IMR-90 (cell line): ENCODE data around the gene MITD1. TPM values are rescaled to one million over a fixed set of nuclear protein-coding genes. Genes with fewer than 3 reads are reported as not detected.

ENCODE experiments used
- ATAC-seq: fragments of 200-7000 bp; cut with Tn5 transposase; 2 replicates; pipeline ENCODE4 v1.9.1; 2020; ENCODE audit warnings: low read depth, mild to moderate bottlenecking, moderate library complexity
- BruUV-seq: library from RNA; stranded (reverse); fragments of 400-500 nt; replicated peaks from 2 replicates; lab custom pipeline; 2021; lab: Mats Ljungman, UMichigan
- CTCF ChIA-PET: fragments of 300-600 bp; formaldehyde crosslinking; extraction: SDS; loops from one replicate; lab custom pipeline; 2021; ENCODE audit warnings: antibody characterized with exemption; lab: Yijun Ruan, JAX
- POLR2A ChIA-PET: fragments of 300-600 bp; sonication (Branson Sonifier 250); formaldehyde crosslinking; loops from one replicate; lab custom pipeline; 2022; ENCODE audit warnings: antibody characterized with exemption; ENCODE audit not compliant: unreplicated experiment; lab: Charles Lee
- DNase-seq: peaks from one replicate; pipeline ENCODE4 v3.0.0; 2013
- H2AFZ ChIP-seq: replicated peaks from 2 replicates; pipeline ENCODE3; 2013; ENCODE audit warnings: low read length, mild to moderate bottlenecking; ENCODE audit not compliant: poor library complexity
- H2AK5ac ChIP-seq: 2 replicates; pipeline ENCODE4 v1.6.1; 2013; ENCODE audit warnings: low read depth, low read length, inconsistent platforms
- H2AK9ac ChIP-seq: replicated peaks from 2 replicates; pipeline ENCODE3; 2013; ENCODE audit warnings: mild to moderate bottlenecking, low read depth, low read length, moderate library complexity; ENCODE audit not compliant: poor library complexity
- H2BK120ac ChIP-seq: 2 replicates; pipeline ENCODE4 v1.6.1; 2013; ENCODE audit warnings: low read depth, low read length, inconsistent platforms
- H2BK15ac ChIP-seq: 3 replicates; pipeline ENCODE4 v1.6.1; 2013; ENCODE audit warnings: low read depth, low read length, inconsistent platforms
- H2BK20ac ChIP-seq: 2 replicates; pipeline ENCODE4 v1.6.1; 2013; ENCODE audit warnings: low read depth, mild to moderate bottlenecking, inconsistent platforms, low read length, moderate library complexity
- H2BK5ac ChIP-seq: 2 replicates; pipeline ENCODE4 v1.6.1; 2013; ENCODE audit warnings: mild to moderate bottlenecking, low read depth, low read length, inconsistent platforms; ENCODE audit not compliant: poor library complexity, severe bottlenecking
- H3K14ac ChIP-seq: replicated peaks from 2 replicates; pipeline ENCODE4 v1.6.1; 2013; ENCODE audit warnings: low read depth, low read length, inconsistent platforms
- H3K18ac ChIP-seq: 2 replicates; pipeline ENCODE4 v1.6.1; 2013; ENCODE audit warnings: low read depth, low read length, control low read depth
- H3K23ac ChIP-seq: 2 replicates; pipeline ENCODE4 v1.6.1; 2013; ENCODE audit warnings: low read depth, low read length, inconsistent platforms
- H3K27ac ChIP-seq: 2 replicates; pipeline ENCODE4 v1.5.1; 2013; ENCODE audit warnings: mild to moderate bottlenecking, control low read depth, low read length; ENCODE audit not compliant: insufficient read depth
- H3K27me3 ChIP-seq: 2 replicates; pipeline ENCODE4 v1.6.1; 2013; ENCODE audit warnings: low read length; ENCODE audit not compliant: control insufficient read depth, insufficient read depth
- H3K36me3 ChIP-seq: 2 replicates; pipeline ENCODE4 v1.6.1; 2013; ENCODE audit warnings: low read length, mixed read lengths; ENCODE audit not compliant: control insufficient read depth, insufficient read depth
- H3K4ac ChIP-seq: 2 replicates; pipeline ENCODE4 v1.6.1; 2013; ENCODE audit warnings: low read depth, low read length, inconsistent platforms
- H3K4me1 ChIP-seq: 2 replicates; pipeline ENCODE4 v1.6.1; 2013; ENCODE audit warnings: low read length, mixed read lengths; ENCODE audit not compliant: control insufficient read depth, insufficient read depth
- H3K4me2 ChIP-seq: 2 replicates; pipeline ENCODE4 v1.6.1; 2013; ENCODE audit warnings: low read depth, mild to moderate bottlenecking, control low read depth, low read length, moderate library complexity
- H3K4me3 ChIP-seq: 2 replicates; pipeline ENCODE4 v1.5.1; 2013; ENCODE audit warnings: low read depth, mild to moderate bottlenecking, control low read depth, low read length, moderate library complexity; ENCODE audit not compliant: insufficient read depth
- H3K56ac ChIP-seq: 2 replicates; pipeline ENCODE4 v1.6.1; 2013; ENCODE audit warnings: low read length, inconsistent platforms; ENCODE audit not compliant: insufficient read depth; ENCODE audit errors: extremely low read depth
- H3K79me1 ChIP-seq, 2 experiments: 2 replicates each; pipeline ENCODE4 v1.6.1; 2013; ENCODE audit warnings: low read length in 2 of 2, inconsistent platforms in 1 of 2, low read depth in 1 of 2
- H3K9ac ChIP-seq: 2 replicates; pipeline ENCODE4 v1.6.1; 2013; ENCODE audit warnings: low read depth, low read length, control low read depth
- H3K9me1 ChIP-seq: 2 replicates; pipeline ENCODE4 v1.6.1; 2013; ENCODE audit warnings: low read length, inconsistent platforms; ENCODE audit not compliant: insufficient read depth
- H3K9me3 ChIP-seq: 2 replicates; pipeline ENCODE4 v1.6.1; 2013; ENCODE audit warnings: low read length; ENCODE audit not compliant: control insufficient read depth, insufficient read depth
- H4K20me1 ChIP-seq: 2 replicates; pipeline ENCODE4 v1.6.1; 2013; ENCODE audit warnings: low read length, inconsistent platforms; ENCODE audit not compliant: insufficient read depth
- H4K5ac ChIP-seq: 2 replicates; pipeline ENCODE4 v1.6.1; 2013; ENCODE audit warnings: mild to moderate bottlenecking, low read depth, low read length, control low read depth
- H4K8ac ChIP-seq, 2 experiments: 2 replicates each; pipeline ENCODE4 v1.6.1; 2013; ENCODE audit warnings: low read depth in 2 of 2, low read length in 2 of 2, control low read depth in 1 of 2, inconsistent platforms in 1 of 2
- H4K91ac ChIP-seq: 2 replicates; pipeline ENCODE4 v1.6.1; 2013; ENCODE audit warnings: low read depth, low read length, inconsistent platforms; ENCODE audit not compliant: insufficient read depth
- BHLHE40 ChIP-seq: fragments of 150-350 bp; IDR thresholded peaks from 2 replicates; pipeline ENCODE4 v1.6.1; 2016; ENCODE audit warnings: mild to moderate bottlenecking, low read depth, low read length
- CEBPB ChIP-seq: IDR thresholded peaks from 2 replicates; pipeline ENCODE4 v1.6.1; 2012; ENCODE audit warnings: low read depth, low read length, improper control_type of control experiment
- MAFK ChIP-seq: IDR thresholded peaks from 2 replicates; pipeline ENCODE4 v1.6.1; 2012; ENCODE audit warnings: low read depth, low read length, improper control_type of control experiment
- NFE2L2 ChIP-seq: fragments of 150-350 bp; IDR thresholded peaks from 2 replicates; pipeline ENCODE4 v1.6.1; 2016; ENCODE audit warnings: low read depth, mild to moderate bottlenecking, low read length
- WGBS, 2 experiments: methylation state at CpG; one replicate each; pipeline versions ENCODE4 v1.1.5 to v1.1.7; 2013; ENCODE audit warnings: missing lambda C conversion rate in 2 of 2; ENCODE audit not compliant: insufficient read length in 1 of 2; ENCODE audit errors: extremely low coverage in 2 of 2; 5-methylcytosine and 5-hydroxymethylcytosine counted together
- dilution Hi-C: fragments of 300-500 bp; cut with HindIII; formaldehyde crosslinking; loops from one replicate; pipeline ENCODE4 v1.14.3; 2018; ENCODE audit warnings: low sequenced_read_pairs; ENCODE audit not compliant: unreplicated experiment
- in situ Hi-C: fragments of 300-500 bp; cut with MboI; formaldehyde crosslinking; loops from 3 replicates; pipeline ENCODE4 v1.14.3; 2019; ENCODE audit warnings: low sequenced_read_pairs, inconsistent platforms, mixed read lengths
- intact Hi-C: fragments of 100-400 bp; cut with micrococcal nuclease; formaldehyde crosslinking; loops from 2 replicates; pipeline ENCODE4 v1.10.0; 2022
- polyA plus RNA-seq, 3 experiments: library from polyadenylated mRNA; depleted of rRNA; stranded (reverse); fragments of >200 nt; gene quantifications; 2 replicates each; pipeline ENCODE4 v1.2.3, GENCODE V29; 2012; ENCODE audit warnings: low replicate concordance in 1 of 3
- total RNA-seq: library from RNA; depleted of rRNA; stranded (reverse); fragments of >200 nt; gene quantifications from 2 replicates; pipeline ENCODE4 v1.2.3, GENCODE V29; 2012

The MITD1 gene
- total and polyA plus RNA-seq, 2 of the 4 experiments (the other 2 are of a cell fraction): 4.3 to 18.7 TPM

DNA sequence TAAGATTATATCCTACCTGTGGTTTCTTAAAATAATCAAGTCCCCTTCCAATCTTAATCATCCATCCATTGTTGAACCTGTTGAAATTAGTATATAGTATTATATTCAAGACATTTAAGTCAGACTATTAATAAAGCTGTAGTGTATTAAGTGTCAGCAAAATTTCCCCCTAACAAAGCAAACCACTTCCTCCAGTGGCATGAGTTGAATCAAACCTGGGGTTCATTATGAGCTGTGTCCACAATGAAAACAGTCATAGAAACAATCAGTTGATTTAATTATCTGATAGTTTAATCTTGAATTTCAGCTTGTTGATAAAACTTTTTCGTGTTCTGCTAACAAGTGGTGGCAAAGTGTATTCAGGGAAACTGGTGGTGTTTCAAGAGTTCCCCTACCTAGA is 11.3 kb downstream of the MITD1 start:
- no peak overlapping the region for H3K4me3 ChIP-seq
- H4K8ac ChIP-seq: no peak overlapping the region
- H2BK20ac ChIP-seq: no peak overlapping the region
- dilution Hi-C loops (no loop called here), in situ Hi-C loops (loop anchor here (25.0 kb wide), 1 partner anchor 1093 kb away; no protein-coding TSS in a partner anchor), intact Hi-C loops (no loop called here)
- no peak overlapping the region for H3K9ac ChIP-seq
- POLR2A ChIA-PET: no interaction called here
- ATAC-seq (no peak), DNase-seq (no peak)
- H3K9me3 ChIP-seq: no peaks in the 10 kb centered on the region
- H3K79me1 ChIP-seq: peaks cover 3 to 4% of the 10 kb centered on the region in 2 experiments; a peak in 2 of 4 replicates
- no peak overlapping the region for H3K23ac ChIP-seq
- TF ChIP-seq BHLHE40: no peak
- no peak for TF ChIP-seq CEBPB
- no peak for TF ChIP-seq MAFK
- TF ChIP-seq NFE2L2: no peak
- H3K18ac ChIP-seq: no peak overlapping the region
- H4K5ac ChIP-seq: no peak overlapping the region
- no peak overlapping the region for H2AFZ ChIP-seq
- H2BK5ac ChIP-seq: no peak overlapping the region
- H2AK5ac ChIP-seq: no peak overlapping the region
- no peak overlapping the region for H3K4me2 ChIP-seq
- no peak overlapping the region for H2BK120ac ChIP-seq
- no peak overlapping the region for H3K27ac ChIP-seq
- peaks cover 19% of the 10 kb centered on the region for H3K36me3 ChIP-seq
- no peaks in the 10 kb centered on the region for H3K9me1 ChIP-seq
- WGBS, 2 experiments: no CpG with 5 or more reads among the region's 1 CpG
- H4K20me1 ChIP-seq: no peaks in the 10 kb centered on the region
- no peak overlapping the region for H2AK9ac ChIP-seq
- H3K27me3 ChIP-seq: no peaks in the 10 kb centered on the region
- H3K4me1 ChIP-seq: no peaks in the 10 kb centered on the region
- H2BK15ac ChIP-seq: no peak overlapping the region
- no peak overlapping the region for H3K14ac ChIP-seq
- no peak overlapping the region for H3K56ac ChIP-seq
- no peak overlapping the region for H4K91ac ChIP-seq
- no TSS peak for BruUV-seq
- CTCF ChIA-PET: no interaction called here
- H3K4ac ChIP-seq: no peak overlapping the region
